ENCODE measurements around the gene MMP24.
"Not testable (repeated sequence)": the region's sequence is repeated elsewhere in the genome, so short reads cannot be mapped to it uniquely, and the experiment has no call there.

Gene MMP24

DNA sequence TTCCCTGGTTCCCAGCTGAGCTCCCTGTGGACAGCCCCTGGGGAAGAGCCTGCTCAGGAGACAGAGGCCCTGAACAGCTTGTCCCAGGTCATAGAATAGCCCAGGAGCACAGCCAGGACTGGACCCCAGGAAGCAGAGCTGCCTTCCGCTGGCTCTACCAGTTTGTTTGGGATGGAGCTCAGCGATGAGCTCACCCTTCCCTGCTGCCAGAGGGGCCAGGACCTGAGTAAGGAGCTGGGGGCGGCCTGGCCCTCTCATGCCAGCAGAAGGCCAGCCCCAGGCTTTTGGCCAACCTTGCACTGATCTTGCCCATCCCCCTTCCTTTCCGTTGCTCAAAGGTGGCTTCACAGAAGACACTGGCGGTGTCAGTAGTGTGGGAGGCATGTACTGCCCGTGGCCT lies 33.9 kb downstream of the MMP24 start:
- no peak for DNase-seq

DNA sequence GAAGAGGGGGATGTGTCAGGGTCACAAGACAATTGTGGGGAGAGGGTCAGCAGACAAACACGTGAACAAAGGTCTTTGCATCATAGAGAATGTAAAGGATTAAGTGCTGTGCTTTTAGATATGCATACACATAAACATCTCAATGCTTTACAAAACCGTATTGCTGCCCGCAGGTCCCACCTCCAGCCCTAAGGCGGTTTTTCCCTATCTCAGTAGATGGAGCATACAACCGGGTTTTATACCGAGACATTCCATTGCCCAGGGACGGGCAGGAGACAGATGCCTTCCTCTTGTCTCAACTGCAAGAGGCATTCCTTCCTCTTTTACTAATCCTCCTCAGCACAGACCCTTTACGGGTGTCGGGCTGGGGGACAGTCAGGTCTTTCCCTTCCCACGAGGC lies 35.8 kb downstream of the MMP24 start:
- DNase-seq, result not testable (repeated sequence)

DNA sequence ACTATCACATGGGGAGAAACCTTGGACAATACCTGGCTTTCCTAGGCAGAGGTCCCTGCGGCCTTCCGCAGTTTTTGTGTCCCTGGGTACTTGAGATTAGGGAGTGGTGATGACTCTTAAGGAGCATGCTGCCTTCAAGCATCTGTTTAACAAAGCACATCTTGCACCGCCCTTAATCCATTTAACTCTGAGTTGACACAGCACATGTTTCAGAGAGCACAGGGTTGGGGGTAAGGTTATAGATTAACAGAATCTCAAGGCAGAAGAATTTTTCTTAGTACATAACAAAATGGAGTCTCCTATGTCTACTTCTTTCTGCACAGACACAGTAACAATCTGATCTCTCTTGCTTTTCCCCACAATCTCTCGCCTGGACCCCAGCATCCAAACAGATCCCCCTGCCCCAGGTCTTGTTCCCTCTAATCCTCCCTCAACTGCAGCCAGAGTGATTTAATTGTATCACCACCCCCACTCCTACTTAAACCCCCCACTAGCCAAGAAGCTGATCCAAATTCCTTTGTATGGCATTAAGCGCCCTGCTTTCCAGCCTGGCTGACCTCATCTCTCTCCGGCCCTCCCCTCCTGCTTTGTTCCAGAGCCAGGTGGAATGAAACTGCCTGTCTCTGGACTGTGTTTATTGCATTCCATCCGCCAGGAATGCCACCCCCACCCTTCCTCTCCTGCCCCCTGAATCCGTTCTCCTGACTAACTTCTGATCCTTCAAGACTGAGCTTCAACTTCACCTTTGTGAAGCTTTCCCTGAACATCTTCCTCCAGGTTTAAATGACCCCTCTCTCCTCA lies 36.4 kb downstream of the MMP24 start:
- not testable (repeated sequence) for DNase-seq

DNA sequence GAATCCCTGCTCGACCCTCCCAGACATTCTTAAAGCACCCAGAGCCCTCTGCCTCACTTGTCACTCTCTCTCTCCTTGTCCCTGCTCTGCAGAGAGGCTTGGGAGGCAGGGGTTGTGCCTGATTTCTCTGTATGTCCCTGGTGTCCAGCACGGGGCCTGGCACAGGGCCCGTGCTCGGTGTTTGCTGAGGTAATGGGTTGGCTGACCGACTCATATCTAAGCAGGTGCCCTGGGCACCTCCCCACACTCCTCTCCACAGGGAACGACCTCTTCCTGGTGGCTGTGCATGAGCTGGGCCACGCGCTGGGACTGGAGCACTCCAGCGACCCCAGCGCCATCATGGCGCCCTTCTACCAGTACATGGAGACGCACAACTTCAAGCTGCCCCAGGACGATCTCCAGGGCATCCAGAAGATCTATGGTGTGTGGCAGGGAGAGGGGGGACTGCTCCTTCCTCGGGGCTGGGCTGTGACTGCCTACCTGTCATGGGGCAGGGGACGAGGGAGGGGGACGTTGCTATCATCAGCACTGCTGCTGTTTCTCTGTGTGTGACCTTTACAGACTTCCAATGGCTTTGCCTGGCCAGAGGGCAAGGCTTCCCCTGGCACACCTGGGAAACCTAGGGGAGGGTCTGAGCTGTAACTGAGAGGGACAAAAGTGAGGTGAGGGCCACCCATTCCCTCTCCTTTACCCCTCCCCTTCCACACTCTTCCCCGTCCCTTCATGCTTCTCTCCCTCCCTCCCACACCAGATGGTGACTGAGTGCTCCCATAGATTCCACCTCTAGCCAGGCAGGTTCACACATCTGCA lies 37.2 kb downstream of the MMP24 start:
- DNase-seq, result no peak

DNA sequence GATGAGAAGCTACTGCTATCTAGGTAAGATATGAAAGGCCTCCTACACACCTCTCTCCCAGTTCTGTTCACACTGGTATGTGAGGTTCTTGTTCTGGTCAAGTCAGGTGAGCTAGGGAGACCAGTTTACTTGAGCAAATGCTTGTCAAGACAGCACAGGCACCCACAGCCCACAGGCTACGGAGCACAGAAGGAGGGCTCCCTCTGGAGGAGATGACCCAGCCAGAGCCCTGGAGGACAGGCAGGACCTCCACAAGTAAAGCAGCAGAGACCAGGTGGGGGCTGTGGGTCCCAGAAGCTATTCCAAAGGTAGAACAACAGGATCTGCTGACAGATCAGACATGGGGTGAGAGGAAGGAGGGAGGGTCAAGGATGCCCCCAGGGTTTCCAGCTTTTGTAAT lies 38.3 kb downstream of the MMP24 start:
- DNase-seq, result no peak

DNA sequence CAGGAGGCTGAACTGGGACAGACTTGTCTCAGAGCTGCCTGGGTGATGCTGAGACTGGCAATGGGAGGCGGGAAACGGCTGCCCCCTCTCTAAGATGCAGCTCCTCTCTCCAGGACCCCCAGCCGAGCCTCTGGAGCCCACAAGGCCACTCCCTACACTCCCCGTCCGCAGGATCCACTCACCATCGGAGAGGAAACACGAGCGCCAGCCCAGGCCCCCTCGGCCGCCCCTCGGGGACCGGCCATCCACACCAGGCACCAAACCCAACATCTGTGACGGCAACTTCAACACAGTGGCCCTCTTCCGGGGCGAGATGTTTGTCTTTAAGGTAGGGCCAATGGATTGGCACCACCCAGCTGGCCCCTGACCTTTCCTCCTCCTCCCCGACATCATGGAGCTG lies 40.6 kb downstream of the MMP24 start:
- no peak for DNase-seq

DNA sequence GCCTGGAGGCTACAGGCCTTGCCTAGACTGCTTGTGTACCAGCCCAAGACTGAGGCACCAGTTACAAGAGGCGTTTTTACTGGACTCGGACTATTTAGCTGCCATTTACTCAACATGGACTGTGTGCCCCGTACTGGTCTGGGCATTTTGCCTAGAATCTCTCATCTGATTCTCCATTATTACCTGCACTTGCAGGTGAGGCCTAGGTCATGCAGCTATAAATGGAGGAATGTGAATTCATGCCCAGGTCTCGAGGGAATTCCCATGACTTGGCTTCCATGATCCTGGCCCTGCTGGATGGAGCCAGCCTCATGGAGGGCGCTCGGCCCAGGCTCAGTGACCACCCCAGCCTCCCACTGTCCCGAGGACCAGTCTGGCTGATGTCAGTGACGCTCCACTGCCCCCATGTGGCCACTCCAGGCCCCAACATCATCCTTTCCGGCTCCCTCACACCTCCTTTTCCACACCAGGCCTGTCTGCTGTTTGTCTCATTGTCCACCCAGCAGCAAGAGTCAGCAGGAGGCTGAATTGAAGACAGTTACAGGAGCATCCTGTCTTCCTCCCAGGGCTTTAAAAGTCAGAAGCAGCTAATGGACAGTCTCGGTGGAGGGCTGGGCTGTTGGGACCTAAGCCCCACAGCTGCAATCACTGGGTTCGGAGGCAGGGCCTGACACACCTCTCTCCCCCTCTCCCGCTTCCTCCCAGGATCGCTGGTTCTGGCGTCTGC lies 42.7 kb downstream of the MMP24 start:
- DNase-seq, result peak; percentile 28 to 35

DNA sequence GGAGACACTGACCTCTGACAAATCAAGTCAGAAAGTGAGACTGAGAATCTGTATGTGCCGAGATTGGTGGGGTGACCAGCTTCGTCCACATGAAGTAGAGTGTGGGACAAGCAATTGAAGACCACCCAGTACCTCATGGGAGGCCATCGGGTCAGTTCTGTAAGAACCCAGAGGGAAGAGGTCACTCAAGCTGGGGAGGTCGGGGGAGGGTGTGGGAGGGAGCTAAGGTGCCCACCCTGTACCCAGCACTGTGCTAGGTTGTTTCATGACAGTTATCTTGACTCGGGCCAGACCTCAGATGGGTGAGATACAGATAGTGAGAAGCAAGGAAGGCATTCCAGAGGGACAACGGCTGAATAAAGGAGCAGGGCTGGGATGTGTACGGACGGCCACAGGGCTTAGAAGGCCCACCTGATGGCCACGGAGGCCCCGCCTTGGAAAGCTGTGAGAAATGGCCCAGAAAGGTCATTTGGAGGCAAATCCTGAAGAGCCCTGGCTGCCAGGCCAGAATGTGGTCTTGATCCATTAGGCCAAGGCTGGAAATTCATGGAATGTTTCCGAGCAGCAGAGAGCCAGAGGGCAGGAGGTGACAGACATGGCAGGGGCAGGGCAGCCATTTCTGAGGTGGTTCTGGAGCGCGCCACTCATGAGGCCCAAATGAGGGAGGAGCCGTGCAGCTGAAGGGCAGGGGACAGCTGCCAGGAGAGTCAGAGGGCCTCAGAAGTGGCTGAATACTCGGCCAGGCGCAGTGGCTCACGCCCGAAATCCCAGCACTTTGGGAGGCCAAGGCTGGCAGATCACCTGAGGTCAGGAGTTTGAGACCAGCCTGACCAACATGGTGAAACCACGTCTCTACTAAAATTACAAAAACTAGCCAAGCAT lies 43.8 kb downstream of the MMP24 start:
- no peak for DNase-seq

DNA sequence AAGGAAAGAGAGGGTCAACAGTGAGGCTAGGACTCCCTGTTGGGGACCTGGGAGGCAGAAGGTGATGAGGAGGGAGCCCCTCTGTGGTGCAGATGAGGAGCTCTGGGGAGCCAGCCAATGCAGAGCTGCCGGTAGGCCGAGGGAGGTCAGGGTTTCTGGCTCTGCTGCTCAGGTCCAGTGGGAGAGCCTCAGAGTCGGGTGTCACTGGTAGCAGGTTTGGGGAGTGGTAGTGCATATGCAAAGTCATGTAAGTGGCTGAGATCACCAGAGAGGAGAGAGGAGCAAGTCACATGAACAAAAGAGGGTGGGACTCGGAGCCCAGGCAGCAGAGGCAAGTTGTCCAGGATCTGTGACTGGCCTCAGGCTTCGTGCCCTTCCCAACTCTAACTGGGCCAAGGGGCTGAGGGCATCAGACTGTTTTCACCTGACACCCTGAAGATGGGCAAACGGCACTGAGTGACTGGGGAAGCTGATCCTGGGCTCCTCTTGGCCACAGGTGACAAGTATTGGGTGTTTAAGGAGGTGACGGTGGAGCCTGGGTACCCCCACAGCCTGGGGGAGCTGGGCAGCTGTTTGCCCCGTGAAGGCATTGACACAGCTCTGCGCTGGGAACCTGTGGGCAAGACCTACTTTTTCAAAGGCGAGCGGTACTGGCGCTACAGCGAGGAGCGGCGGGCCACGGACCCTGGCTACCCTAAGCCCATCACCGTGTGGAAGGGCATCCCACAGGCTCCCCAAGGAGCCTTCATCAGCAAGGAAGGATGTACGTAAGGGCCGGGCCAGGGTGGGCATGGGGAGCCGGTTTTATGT lies 44.8 kb downstream of the MMP24 start:
- no peak for DNase-seq

DNA sequence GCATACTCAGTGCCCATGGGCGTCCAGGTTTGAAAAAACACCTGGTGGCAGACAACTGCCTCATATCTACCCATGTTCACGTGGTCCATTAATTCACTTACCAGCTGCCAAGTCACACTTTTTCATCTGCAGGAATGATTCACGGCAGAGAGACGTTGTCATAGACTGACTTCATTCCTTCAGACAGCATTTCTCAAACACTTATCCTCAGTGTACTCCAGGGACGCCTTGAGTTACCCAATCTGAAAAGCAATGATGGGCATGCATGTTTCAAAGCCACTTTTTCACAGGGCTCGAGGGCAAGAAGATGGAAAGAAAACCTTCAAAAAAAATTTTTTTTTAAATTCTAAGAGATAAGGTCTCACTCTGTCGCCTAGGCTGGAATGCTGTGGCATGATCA lies 45.4 kb downstream of the MMP24 start:
- DNase-seq, result no peak

DNA sequence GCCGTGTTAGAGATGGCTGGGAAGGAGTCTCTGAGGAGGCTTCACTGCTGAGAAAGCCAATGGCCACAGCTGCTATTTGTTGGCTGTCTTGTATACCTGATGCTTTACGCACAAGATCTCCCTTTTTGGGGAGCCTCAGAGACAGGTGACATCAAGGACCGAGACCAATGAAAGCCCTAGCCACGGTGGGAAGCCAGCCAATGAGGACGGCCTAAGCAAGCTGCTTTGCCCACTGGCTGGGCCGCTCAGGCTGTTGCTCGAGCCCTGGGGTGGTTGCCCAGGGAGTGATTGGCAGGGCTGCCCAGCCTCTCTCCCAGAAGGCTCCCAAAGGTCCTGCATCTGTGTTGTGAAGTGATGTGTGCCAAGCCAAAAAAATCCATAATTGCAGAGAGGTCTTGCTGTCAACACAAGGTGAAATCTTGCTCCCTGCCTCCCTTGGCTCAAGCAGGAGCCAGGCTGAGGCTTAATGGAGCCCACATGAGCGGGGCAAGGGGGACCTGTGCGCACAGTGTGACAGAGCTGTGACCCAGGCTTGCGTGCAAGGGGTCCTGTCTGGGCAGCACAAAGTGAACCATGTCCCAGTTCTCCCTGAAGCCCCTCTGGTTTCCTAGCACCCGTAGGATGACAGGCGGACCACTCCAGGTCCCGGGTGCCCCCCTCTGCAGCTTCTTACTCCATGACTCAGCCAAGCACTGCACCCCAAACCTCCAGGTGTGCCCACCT lies 47.1 kb downstream of the MMP24 start:
- DNase-seq, result no peak

DNA sequence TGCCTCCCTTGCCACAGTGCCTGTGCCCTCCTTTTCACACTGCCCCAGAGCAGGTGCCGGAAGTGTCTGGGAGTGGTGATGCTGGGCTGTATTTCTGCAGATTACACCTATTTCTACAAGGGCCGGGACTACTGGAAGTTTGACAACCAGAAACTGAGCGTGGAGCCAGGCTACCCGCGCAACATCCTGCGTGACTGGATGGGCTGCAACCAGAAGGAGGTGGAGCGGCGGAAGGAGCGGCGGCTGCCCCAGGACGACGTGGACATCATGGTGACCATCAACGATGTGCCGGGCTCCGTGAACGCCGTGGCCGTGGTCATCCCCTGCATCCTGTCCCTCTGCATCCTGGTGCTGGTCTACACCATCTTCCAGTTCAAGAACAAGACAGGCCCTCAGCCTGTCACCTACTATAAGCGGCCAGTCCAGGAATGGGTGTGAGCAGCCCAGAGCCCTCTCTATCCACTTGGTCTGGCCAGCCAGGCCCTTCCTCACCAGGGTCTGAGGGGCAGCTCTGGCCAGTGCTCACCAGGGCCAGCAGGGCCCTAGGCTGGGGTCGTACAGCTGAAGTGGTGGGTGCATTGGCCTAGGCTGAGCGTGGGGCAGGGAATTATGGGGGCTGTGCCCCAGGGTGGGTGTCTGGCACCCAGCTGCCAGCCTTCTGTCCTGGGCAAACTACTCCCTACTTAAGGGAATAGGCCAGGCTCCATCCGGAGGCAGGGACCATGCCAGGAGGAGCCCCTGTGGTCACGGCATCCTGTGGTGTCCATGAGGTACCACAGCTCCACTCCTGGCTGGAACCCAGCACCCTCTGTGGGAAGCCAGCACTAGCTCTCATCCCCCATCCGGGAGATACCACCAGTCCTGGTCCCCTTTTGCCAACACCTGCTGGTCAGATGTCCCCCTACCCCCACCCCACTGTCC lies 47.9 kb downstream of the MMP24 start:
- DNase-seq, result no peak

DNA sequence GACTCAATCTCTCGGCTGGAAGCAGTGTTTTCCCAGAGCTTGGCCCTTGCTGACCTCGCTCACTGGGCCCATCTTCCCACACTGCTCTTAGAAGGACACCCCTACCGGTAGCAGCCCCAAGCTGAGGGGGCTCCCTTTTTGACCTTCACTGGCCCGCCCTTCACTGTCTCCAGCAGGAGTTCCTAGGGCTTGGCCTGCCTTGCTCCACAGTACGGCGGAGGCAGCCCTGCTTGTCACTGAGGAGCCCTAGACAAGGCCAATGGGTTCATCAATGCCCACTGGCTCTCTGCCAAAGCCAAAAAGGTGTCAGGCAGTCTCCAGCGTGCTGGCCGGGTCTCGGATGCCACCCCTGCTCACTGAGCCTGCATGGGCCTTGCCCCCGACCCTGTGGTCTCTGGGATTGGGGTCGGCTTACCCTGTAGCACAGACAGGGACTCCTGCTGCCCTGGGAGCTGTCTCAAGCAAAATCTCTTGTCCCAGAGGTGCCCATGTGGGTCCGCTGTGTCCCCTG lies 49.3 kb downstream of the MMP24 start:
- DNase-seq, result no peak

DNA sequence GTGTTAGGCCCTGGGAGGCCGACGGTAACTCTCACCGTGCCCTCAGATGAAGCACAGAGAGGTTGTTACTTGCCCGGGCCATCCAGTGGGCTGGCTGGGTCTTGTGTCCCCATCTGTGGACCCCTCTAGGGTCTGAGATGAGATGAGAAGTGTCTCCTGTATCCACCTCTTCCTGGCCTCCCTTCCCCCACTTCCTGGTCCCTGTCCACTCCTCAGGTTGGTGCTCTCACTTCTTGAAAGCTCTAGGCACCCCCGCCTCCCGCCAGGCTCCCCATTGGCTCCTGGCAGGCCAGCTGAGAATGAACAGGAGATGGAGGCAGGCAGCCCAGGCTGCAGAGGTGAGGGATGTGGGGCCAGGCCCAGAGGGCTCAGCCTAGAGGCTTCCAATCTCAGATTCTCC lies 49.9 kb downstream of the MMP24 start:
- no peak for DNase-seq

DNA sequence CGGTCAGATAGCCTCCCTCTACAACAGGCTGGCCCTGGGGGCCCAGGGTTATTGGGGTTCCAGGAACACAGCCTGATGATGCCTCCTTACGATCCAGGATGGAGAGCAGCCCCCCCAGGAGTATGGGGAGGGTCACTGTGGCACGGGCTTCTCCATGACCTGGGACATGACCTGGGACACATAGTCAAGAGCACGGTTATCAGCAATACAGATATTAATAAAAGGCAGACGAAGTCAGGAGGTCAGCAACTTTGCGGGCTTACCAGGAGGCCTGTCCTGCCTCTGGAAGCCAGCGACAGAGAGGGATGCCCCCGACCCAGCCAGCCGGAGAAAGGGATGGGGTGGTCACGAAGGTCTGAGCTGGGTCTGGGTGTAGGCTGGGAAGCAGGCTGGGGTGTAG lies 50.6 kb downstream of the MMP24 start:
- no peak for DNase-seq

DNA sequence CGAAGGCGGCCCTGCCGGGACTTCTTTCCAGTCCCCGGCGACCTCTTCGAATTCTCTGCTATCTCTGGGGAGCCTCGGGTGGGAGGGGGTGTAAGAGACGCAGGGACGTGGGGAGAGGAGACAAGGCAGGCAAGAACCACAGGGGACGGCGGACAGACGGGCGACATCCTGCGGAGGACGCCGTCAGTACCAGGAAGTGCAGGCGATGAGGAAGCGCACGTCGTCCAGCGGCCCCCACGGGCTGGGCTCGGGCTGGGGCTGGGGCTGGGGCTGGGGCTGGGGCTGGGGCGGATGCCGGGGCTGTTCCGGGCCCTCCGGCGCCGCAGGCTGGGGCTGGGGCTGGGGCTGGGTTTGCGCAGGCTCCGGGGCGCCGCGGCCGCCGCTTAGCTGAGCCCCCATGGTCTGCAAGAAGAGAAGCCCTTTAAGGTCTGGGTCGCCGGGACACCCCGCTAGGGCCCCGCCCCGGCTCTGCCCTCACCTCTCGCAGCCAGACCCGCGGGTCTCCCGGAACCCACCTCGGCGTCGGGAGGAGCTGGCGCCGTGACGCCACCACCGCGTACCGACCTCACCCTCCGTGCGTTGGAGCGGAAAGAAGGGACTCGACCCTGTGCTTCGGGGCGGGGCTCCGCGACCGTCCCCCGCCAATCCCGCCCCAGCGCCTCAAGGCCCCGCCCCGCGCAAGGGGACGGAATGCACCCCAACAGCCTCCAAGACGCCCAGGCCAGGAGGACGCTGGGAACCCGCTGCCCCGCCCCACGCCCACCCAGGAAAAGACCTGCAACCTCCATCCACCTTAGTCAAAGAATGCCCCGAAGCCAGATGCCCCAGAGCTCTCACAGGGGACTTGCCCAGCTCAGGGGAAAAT lies 51.3 kb downstream of the MMP24 start, which contains the start of gene MMP24OS:
Gene MMP24OS (minus strand): TSS at position 592 of the 865 bp plus-strand sequence. CDS start 193 bp downstream, at position 399.
- peak; percentile 71 to 75 for DNase-seq

DNA sequence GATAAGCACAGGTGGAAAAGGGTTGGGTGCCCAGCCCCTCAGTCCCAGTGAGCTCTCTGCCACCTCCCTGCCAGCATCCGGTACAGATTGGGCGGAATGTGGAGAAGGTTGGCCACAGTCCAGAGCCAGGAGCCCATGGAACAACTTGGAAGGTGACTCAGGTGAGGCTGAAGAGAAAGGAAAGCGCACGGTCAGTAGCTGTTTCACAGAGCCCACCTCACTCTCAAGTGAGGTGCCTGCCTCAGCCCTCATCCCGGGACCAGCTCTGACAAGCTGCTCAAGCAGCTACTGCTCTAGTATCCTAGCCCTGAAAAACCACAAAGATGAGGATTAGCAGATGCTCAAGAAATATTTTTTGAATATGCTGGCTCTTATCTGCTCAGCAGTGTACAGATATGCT lies 52.5 kb downstream of the MMP24 start:
- no peak for DNase-seq

DNA sequence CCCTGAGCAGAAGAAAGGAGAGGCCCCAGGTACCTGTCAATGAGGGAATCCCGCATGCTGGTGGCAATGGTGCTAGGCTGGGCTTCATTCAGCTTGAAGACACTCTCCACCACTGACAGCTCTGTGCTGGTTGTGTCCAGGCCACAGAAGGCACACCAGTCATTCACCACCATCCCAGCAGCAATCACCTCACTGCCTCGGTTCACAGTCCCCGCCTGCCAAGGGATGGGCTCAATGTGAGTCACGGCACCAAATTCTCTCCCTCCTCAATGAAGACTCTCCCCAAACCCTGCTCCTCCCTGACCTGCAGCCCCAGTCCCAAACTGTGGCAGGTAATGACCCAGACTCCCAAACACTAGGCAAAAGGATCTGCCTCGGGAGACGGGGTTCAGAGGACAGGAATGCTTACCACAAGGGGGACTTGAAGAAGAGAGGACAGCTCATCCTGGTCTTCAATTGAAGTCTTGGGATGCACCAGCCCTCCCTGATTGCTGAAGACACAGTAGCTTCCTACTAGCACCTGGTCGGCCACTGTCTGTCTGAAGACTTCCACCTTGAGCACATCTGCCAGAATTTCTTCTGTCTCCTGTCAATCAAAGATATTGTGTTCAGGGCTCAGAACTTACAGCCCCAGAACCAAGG lies 53.2 kb downstream of the MMP24 start:
- DNase-seq, result no peak

Measured in AML-193 (cell line).